ENCODE measurements around the gene PHLDA2. TPM values are rescaled to one million over a fixed set of nuclear protein-coding genes. Genes with fewer than 3 reads are reported as not detected.

Gene PHLDA2
- total RNA-seq, 1 experiment from 2014 or later = 18.9 TPM

DNA sequence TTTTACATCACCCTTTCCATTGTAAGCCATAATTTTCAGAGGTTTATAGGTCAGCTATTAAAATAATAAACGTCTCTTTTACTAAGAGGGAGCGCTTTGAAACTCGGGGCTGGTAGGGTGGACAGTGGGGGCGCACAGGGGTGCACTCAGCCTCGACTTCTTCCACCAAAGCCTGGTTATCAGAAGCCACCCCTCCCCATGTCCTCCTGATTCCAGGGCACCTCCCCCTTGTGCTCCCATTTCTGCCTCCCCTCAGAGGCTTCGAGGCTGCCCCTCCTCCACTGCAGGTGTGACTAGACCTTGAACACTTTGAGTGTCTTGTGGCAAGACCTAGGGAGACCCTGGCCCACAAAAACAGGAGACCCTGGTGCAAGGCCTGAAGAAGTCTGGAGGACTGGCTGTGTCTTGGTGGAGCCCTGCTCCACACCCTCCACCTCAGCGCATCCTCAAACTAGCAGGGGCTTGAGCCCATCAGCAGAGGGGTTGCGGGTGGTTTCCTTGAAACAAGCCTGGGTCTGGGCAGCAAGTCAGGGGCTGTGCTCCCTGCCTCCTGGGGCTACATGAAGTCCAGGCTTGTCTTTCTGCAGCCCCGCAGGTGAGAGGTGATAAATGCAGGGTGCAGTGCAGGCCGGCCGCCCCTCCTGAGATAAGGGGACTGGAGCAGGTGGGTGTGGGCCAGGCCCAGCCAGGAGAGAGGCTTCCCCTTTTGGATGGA lies 46.7 kb downstream of the PHLDA2 start:
- DNase-seq (ENCODE audit: low read depth) = no peak

DNA sequence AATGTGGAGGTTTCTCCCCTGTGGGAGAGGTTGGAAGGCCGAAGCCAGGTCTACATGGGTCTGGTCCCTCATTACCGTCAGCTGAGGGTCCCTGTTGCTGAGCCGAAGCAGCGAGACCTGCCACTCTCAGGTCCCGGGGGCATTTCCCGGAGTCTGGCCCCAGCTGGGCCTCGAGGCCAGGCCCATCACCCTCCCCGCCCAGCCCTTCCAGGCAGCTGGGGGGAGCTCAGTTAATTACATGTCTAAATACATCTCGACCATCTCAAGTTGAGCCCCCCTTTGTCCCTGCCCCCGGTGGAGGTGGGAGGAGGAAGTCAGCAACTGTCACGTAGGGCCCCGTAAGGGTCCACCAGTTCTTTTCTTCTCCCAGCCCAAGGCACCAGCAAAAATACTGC lies 47.2 kb downstream of the PHLDA2 start:
- no peak for DNase-seq (ENCODE audit: low read depth)

DNA sequence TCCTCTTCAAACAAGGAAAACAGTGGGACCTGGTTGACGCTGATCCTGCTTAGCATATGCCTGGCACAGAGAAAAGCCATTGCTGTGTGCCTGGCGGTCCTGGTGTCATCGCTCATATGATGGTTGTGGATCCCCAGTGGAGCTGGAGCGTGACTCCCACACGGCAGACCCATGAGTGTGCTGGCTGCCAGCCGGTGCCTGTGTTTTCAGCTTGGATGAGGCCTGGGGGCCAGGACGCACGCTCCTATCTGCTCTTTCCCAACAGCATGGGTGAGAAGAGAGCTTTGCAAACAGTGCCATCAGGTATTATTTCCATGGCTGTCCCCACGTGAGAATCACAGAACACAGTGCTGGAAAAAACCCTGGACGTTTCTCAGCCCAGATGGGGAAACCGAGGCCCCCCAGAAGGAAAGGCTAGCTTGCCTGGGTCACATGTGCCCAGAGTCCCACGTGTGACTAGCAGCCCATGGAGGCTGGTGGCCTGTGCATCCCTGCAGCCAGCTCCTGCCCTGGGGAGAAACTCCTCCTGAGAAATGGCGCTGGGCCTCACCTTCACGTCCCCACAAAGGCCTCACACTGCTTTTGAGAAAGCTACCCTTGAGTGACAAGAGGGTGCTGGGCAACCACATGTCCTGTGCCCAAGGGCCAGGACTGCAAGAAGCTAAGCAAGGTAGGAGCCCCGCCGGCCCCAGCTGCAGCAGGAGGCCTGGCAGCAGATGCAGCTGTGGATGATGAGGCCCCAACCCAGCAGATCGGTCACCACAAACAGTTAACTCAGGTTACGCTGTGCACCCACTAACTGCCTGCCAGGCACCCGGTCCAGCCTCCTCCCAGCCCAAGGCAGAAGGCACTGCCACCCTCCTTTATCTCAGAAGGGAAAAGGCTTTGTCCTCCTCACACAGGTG lies 47.9 kb downstream of the PHLDA2 start:
- no peak for DNase-seq (ENCODE audit: low read depth)

DNA sequence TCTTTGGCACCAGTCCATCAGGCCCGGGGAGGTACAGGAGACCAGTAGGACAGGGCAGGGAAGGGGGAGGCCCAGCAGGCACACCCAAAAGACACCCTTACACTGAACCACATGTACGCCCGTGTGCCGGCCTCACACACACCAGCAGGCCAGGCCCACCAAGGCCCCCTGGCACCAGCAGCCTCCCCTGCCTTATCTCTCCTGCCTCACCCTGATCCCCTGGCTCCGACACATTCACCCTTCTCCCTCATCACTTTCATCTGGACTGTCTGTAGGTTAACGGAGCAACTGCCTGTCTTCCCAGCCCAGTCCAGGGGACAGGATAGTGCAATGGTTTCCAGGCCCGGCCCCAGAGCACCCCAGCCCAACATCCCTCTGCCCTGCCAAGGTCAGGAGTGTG lies 48.6 kb downstream of the PHLDA2 start:
- DNase-seq (ENCODE audit: low read depth) = no peak

DNA sequence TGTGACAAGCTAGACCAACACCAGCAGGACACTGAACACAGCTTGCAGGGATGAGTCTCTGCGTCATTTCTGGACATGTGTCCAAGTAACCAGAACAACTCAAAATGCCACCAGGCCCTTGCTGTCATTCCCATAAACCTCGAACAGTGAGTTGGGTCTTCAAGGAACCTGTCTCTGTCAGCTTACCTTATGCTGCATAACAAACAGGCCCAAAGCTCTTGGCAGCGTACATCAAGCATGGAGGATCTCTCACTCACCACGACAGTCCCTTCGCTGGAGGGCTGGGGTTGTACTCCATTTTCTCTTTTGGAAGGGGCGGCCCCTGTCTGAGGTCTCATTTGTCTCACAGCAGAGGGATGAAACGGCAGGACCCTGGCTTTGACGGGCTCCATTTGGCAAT lies 50.4 kb downstream of the PHLDA2 start:
- no peak for DNase-seq (ENCODE audit: low read depth)

Other genes with a start within 250 kb of the PHLDA2 start
- 0.32 and 0.47 TPM in 2 replicates for gene KCNQ1OT1, start 229.4 kb downstream of the PHLDA2 start, total RNA-seq (2014; rRNA removed; shearing (Covaris generic))
- 4.4 and 6.2 TPM in 2 replicates for gene CDKN1C, start 43.6 kb downstream of the PHLDA2 start, total RNA-seq (2014; rRNA removed; shearing (Covaris generic))
- 91.7 and 120 TPM in 2 replicates for gene NAP1L4, start 62.9 kb upstream of the PHLDA2 start, total RNA-seq (2014; rRNA removed; shearing (Covaris generic))
- gene CARS1, start 128.0 kb upstream of the PHLDA2 start, total RNA-seq (2014; rRNA removed; shearing (Covaris generic)) = 36.9 and 58.8 TPM in 2 replicates
- gene OSBPL5, start 235.9 kb upstream of the PHLDA2 start, total RNA-seq (2014; rRNA removed; shearing (Covaris generic)) = 3.6 and 5.0 TPM in 2 replicates